22Rv1 (cell line): Measurements from ENCODE around the gene C22orf23.

Experiments used
- H3K27ac ChIP-seq: fragments of 450-650 bp; 2 replicates; pipeline ENCODE4 v1.5.1; 2017
- CTCF ChIP-seq: fragments of 450-650 bp; IDR thresholded peaks from 2 replicates; pipeline ENCODE4 v1.5.1; 2017; ENCODE audit warnings: mild to moderate bottlenecking
- ZFX ChIP-seq: fragments of 450-650 bp; IDR thresholded peaks from 2 replicates; pipeline ENCODE4 v1.6.1; 2017; ENCODE audit warnings: antibody characterized with exemption, borderline replicate concordance

C22orf23 gene

GRCh38 chr22:37953437-37954179, at the start of gene C22orf23, which contains the start of gene POLR2F:
Gene C22orf23 (minus strand): TSS chr22:37953601. CDS start chr22:37953149, 452 bp downstream.
Gene POLR2F (plus strand): TSS chr22:37953699. CDS start chr22:37953788, 89 bp downstream.
- H3K27ac ChIP-seq = peak within 1 kb of the TSS; percentile 32
- TF ChIP-seq CTCF = 0 out of 2 replicates have a peak, but pooled peaks have one; percentile 2
- TF ChIP-seq ZFX = no peak

- no peak overlapping the region for H3K27ac ChIP-seq
- TF ChIP-seq CTCF (no peak), ZFX (no peak)
Observed at GRCh38 chr22:37999640-38000272, 46.4 kb upstream of the C22orf23 start.

DNA sequence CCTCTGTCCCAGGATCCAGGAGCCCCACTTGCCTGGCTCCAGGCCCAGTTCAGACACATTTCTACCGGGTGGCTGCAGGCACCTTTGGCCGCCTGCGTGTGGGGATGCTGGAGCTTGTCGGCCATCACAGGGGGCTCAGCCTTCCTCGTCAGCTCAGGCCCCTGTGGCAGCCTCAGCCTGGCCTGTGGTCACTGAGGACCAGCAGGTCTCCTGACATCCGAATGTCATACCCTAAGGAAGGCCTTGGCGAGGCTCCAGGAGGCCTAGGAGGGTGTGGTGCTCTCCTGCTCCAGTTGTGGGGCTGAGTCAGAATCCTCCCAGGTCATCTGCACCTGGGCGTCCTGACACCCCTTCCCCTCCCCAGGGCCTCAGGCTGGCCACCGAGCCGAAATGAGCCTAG, 45.8 kb upstream of the C22orf23 start:
- H3K27ac ChIP-seq = no peak overlapping the region
- TF ChIP-seq ZFX (no peak), CTCF (no peak)

- H3K27ac ChIP-seq = no peak overlapping the region
- no peak for TF ChIP-seq ZFX
- no peak for TF ChIP-seq CTCF
Observed at GRCh38 chr22:37998543-37998942, 45.1 kb upstream of the C22orf23 start.

DNA sequence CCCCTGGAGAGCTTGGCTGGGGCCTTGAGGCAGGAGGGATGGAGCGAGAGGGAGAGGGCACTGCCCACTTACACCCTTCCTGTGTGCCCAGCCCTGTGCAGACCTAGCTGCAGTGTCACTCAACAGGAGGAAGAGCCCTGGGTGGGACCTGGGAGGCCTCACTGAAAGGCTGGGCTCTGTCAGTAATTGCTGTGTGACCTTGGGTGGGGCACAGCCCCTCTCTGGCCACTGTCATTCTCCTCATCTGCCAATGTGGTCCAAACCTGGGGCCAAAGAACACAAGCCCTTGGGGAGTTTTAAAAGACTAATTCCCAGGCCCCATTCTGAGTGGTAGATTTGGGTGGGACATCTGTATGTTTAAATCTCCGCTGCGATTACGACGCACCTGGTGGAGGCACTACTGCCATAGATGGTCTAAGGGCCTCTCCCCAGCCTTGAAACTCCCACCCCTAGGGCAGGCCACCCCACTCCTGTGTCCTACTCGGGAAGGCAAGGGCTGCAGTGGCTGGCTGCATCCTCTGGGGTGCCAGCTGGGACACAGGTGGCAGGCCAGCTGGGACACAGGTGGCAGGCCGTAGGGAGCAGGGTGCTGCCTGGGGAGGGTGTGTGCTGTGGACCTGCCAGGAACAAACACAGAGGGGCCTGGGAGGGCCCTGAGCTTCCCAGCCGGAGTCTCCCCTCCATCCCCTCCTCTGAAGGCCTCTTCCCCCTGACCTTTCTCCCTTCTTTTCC, 43.3 kb upstream of the C22orf23 start:
- no peak overlapping the region for H3K27ac ChIP-seq

DNA sequence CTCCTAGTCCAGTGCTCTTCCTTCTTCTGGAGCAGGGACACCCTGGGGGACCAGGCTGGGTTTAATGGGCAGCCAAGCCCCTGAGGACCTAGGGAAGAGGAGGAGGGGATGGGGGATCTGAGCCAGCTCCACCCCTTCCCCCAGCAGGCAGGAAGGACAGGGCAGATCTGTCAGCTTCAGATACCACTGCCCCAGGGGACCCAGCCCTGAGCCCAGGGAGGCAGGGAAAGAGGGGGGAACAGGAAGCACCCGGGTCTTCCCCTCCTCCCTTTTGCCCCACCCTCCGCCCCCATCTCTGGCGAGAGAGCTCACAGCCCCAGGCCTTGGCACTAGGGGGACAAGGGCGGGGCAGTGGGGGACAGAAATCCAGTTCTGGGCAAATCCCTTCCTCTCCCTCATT, 42.7 kb upstream of the C22orf23 start:
- TF ChIP-seq ZFX (no peak), CTCF (no peak)
- no peak overlapping the region for H3K27ac ChIP-seq

More for the DNA sequence above, 43.3 kb upstream of the C22orf23 start:
- no peak for TF ChIP-seq CTCF
- TF ChIP-seq ZFX = no peak
